Esophagus (tissue), 2 donors: ENCODE measurements around the gene DCC. TPM values are rescaled to one million over a fixed set of nuclear protein-coding genes. Genes with fewer than 3 reads are reported as not detected.

Experiments used
- H3K27ac ChIP-seq, 2 donors: one replicate each; pipeline ENCODE4 v1.5.1; 2013; ENCODE audit warnings: low read depth in 2 of 2, mild to moderate bottlenecking in 2 of 2, inconsistent platforms in 1 of 2, low read length in 1 of 2, moderate library complexity in 1 of 2
- H3K27me3 ChIP-seq, 2 donors: one replicate each; pipeline ENCODE4 v1.6.1; 2013; ENCODE audit warnings: low read length in 2 of 2, control low read depth in 1 of 2, mild to moderate bottlenecking in 1 of 2; ENCODE audit not compliant: insufficient read depth in 2 of 2, control insufficient read depth in 1 of 2
- H3K36me3 ChIP-seq, 2 donors: one replicate each; pipeline ENCODE4 v1.6.1; 2013; ENCODE audit warnings: low read length in 1 of 2; ENCODE audit not compliant: control insufficient read depth in 2 of 2, insufficient read depth in 2 of 2
- H3K4me1 ChIP-seq, 2 donors: one replicate each; pipeline ENCODE4 v1.6.1; 2013; ENCODE audit warnings: low read length in 1 of 2; ENCODE audit not compliant: control insufficient read depth in 2 of 2, insufficient read depth in 2 of 2
- H3K4me3 ChIP-seq, 2 donors: one replicate each; pipeline ENCODE4 v1.5.1; 2013; ENCODE audit warnings: low read length in 2 of 2, mild to moderate bottlenecking in 2 of 2, low read depth in 1 of 2, moderate library complexity in 1 of 2
- H3K9me3 ChIP-seq, 2 donors: one replicate each; pipeline ENCODE4 v1.6.1; 2013; ENCODE audit warnings: mild to moderate bottlenecking in 2 of 2, low read depth in 1 of 2, low read length in 1 of 2, moderate library complexity in 1 of 2; ENCODE audit not compliant: control insufficient read depth in 2 of 2, insufficient read depth in 1 of 2
- WGBS, 2 donors: extraction: QIAGEN DNeasy Blood & Tissue Kit; methylation state at CpG; one replicate each; pipeline ENCODE4 v1.1.7; 2013; 5-methylcytosine and 5-hydroxymethylcytosine counted together
- polyA plus RNA-seq, 2 donors: library from polyadenylated mRNA; stranded (reverse); fragments of 200-250 nt; gene quantifications; one replicate each; pipeline ENCODE4 v1.2.3, GENCODE V29; 2013
- donor health status: healthy with polysubstance abuse.
- donor health status: Bipolar disorder and iron deficiency.

The DCC gene
- polyA plus RNA-seq, 2 donors = not detected

- Histone ChIP-seq H3K36me3 (no peaks in the 10 kb centered on the region), H3K4me1 (no peaks in the 10 kb centered on the region), H3K27me3 (no peaks in the 10 kb centered on the region), H3K9me3 (peaks cover 0 to 4% of the 10 kb centered on the region in 2 donors), H3K4me3 (no peak overlapping the region), H3K27ac (no peak overlapping the region)
- WGBS, 2 donors = 67 to 69% methylated on average over 3 of the region's 3 CpGs
Observed at GRCh38 chr18:53268455-53268854, 928.5 kb downstream of the DCC start.

- 76 to 86% methylated on average over 2 of the region's 2 CpGs for WGBS, 2 donors
- no peaks in the 10 kb centered on the region for H3K36me3 ChIP-seq
- no peaks in the 10 kb centered on the region for H3K4me1 ChIP-seq
- H3K4me3 ChIP-seq = no peak overlapping the region
- H3K9me3 ChIP-seq = no peaks in the 10 kb centered on the region
- H3K27me3 ChIP-seq = no peaks in the 10 kb centered on the region
- H3K27ac ChIP-seq = no peak overlapping the region
Observed at GRCh38 chr18:53281406-53281805, 941.4 kb downstream of the DCC start.

- Histone ChIP-seq H3K4me1 (no peaks in the 10 kb centered on the region), H3K27ac (no peak overlapping the region), H3K4me3 (no peak overlapping the region), H3K36me3 (no peaks in the 10 kb centered on the region), H3K9me3 (no peaks in the 10 kb centered on the region), H3K27me3 (no peaks in the 10 kb centered on the region)
- 64 to 69% methylated on average over 2 of the region's 2 CpGs for WGBS, 2 donors
Observed at GRCh38 chr18:53283708-53284107, 943.7 kb downstream of the DCC start.

- 86 to 88% methylated on average over 6 of the region's 6 CpGs for WGBS, 2 donors
- H3K27ac ChIP-seq = no peak overlapping the region
Observed at GRCh38 chr18:53305461-53305860, 965.5 kb downstream of the DCC start.

GRCh38 chr18:53319628-53320027 lies 979.6 kb downstream of the DCC start:
- Histone ChIP-seq H3K9me3 (no peaks in the 10 kb centered on the region), H3K36me3 (no peaks in the 10 kb centered on the region), H3K27ac (no peak overlapping the region), H3K4me3 (no peak overlapping the region), H3K27me3 (no peaks in the 10 kb centered on the region), H3K4me1 (no peaks in the 10 kb centered on the region)
- WGBS, 2 donors = 84 to 91% methylated on average over 2 of the region's 2 CpGs

More at GRCh38 chr18:53305461-53305860, 965.5 kb downstream of the DCC start:
- H3K27me3 ChIP-seq = no peaks in the 10 kb centered on the region
- H3K36me3 ChIP-seq = no peaks in the 10 kb centered on the region
- no peak overlapping the region for H3K4me3 ChIP-seq
- no peaks in the 10 kb centered on the region for H3K4me1 ChIP-seq
- peaks cover 0 to 3% of the 10 kb centered on the region in 2 donors for H3K9me3 ChIP-seq

- Histone ChIP-seq H3K9me3 (no peaks in the 10 kb centered on the region), H3K4me1 (no peaks in the 10 kb centered on the region), H3K36me3 (no peaks in the 10 kb centered on the region), H3K27ac (no peak overlapping the region), H3K27me3 (no peaks in the 10 kb centered on the region), H3K4me3 (no peak overlapping the region)
- 54 to 63% methylated on average over 1 of the region's 1 CpG for WGBS, 2 donors
Observed at GRCh38 chr18:53322163-53322562, 982.2 kb downstream of the DCC start.

GRCh38 chr18:53324353-53324752 lies 984.4 kb downstream of the DCC start:
- Histone ChIP-seq H3K27ac (no peak overlapping the region), H3K27me3 (no peaks in the 10 kb centered on the region), H3K4me1 (no peaks in the 10 kb centered on the region), H3K36me3 (no peaks in the 10 kb centered on the region), H3K4me3 (no peak overlapping the region), H3K9me3 (no peaks in the 10 kb centered on the region)
- 80 to 81% methylated on average over 1 of the region's 1 CpG for WGBS, 2 donors

- H3K4me1 ChIP-seq = no peaks in the 10 kb centered on the region
- no peak overlapping the region for H3K27ac ChIP-seq
- no peaks in the 10 kb centered on the region for H3K27me3 ChIP-seq
- 59 to 61% methylated on average over 8 of the region's 8 CpGs for WGBS, 2 donors
- H3K36me3 ChIP-seq = no peaks in the 10 kb centered on the region
- no peaks in the 10 kb centered on the region for H3K9me3 ChIP-seq
- H3K4me3 ChIP-seq = no peak overlapping the region
Observed at GRCh38 chr18:53360501-53361443, 1020.8 kb downstream of the DCC start.

- no peaks in the 10 kb centered on the region for H3K36me3 ChIP-seq
- H3K27me3 ChIP-seq = no peaks in the 10 kb centered on the region
- no peak overlapping the region for H3K27ac ChIP-seq
- H3K4me1 ChIP-seq = no peaks in the 10 kb centered on the region
- no peak overlapping the region for H3K4me3 ChIP-seq
- no peaks in the 10 kb centered on the region for H3K9me3 ChIP-seq
- WGBS, 2 donors = 44 to 47% methylated on average over 2 of the region's 2 CpGs
Observed at GRCh38 chr18:53375621-53376020, 1035.6 kb downstream of the DCC start.
